ENCODE measurements around the gene RPP25L.

RPP25L gene

DNA sequence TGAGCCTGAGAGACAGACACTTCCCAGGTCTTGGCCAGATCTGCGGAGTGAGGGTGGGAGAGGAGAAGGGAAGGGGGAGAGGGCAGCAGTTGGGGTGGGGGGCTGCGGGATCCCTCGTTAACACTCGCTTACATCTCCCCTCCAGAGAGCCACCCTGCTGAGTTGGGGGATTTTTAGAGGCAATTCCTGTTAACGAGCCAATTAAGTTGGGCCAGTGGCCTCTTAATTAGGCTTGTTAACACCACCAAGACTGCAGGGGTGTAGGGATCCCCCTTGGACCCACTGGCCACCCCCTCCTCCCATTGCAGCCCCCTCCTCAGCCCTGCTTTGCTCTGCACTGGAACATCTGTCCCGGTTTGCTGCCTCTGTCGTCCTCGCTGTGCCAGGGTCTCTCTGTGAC is 46.0 kb downstream of the RPP25L start:
- TF ChIP-seq GATA2 (IDR thresholded peaks at IDR 0.05; ENCODE audit: low read depth, low read length) (no peak), GATA3 (IDR thresholded peaks at IDR 0.05; ENCODE audit: low read depth, low read length) (no peak)

DNA sequence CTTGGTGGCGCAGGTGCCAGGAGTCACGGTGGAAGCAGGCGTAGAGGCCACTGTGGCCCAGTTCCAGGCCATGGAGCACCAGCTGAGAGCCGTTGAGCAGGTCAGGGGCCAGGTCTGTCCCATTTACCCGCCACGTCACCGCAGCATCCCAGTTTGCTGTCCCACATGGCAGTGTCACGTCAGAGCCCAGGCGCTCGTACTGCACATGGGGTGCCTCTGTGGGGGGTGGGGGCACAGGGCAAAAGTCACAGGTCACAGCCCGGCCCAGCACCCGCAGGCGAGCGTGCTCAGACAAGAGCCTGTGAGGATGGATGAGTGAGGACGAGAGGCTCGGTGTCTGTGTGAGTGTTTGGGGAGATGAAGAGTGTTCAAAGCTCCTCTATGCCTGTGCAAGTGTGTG is 47.3 kb downstream of the RPP25L start:
- TF ChIP-seq GATA3 (IDR thresholded peaks at IDR 0.05; ENCODE audit: low read depth, low read length) = no peak
- TF ChIP-seq GATA2 (IDR thresholded peaks at IDR 0.05; ENCODE audit: low read depth, low read length) = no peak

DNA sequence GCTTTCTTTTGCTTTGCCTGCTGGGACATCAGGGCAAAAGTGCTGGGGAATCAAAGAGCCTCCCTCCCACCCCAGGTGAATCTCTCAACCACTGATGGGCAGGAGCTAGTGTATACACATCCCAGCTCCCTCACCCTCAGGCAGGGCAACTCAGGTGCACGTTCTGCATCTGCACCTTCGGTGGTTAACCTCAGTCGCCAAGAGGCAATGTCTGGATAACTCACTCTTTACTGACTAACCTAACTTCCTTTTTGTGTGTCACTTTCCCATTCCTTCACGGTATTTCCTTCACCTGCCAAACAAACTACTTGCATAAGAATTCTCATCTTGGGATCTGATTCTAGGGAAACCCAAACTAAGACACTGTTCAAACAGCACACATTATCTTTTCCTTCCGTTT is 48.6 kb downstream of the RPP25L start:
- no peak for TF ChIP-seq GATA2 (IDR thresholded peaks at IDR 0.05; ENCODE audit: low read depth, low read length)
- TF ChIP-seq GATA3 (IDR thresholded peaks at IDR 0.05; ENCODE audit: low read depth, low read length) = no peak

DNA sequence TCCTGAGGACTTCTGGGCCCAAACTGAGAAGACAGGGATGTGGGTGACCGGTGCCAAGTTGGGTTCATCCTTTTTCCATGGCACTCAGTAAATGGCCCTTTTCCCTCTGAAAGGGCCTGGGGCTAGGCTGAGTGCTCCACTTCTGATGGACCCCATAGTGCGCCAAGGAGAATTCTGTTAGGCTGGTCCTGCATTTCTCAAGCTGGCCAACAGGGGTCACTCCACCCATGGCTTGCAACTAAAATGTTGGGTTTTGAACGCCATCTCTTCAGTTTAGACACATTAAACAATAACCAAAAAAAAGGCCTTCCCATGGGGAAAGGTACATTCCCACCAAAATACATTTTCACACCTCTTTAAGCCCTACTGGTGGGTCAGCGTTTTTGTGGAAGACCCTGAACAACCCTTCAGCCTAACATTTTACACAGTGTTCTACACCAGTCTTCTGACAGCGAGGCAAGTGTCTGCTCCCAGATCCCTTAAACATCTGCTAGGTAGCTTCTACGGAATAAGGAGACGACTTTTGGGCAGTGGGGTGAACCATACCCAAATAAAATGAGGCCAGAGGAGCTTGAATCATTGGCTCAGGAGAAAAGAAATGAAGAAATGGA is 49.7 kb downstream of the RPP25L start:
- TF ChIP-seq GATA2 (IDR thresholded peaks at IDR 0.05; ENCODE audit: low read depth, low read length) (no peak), GATA3 (IDR thresholded peaks at IDR 0.05; ENCODE audit: low read depth, low read length) (no peak)

DNA sequence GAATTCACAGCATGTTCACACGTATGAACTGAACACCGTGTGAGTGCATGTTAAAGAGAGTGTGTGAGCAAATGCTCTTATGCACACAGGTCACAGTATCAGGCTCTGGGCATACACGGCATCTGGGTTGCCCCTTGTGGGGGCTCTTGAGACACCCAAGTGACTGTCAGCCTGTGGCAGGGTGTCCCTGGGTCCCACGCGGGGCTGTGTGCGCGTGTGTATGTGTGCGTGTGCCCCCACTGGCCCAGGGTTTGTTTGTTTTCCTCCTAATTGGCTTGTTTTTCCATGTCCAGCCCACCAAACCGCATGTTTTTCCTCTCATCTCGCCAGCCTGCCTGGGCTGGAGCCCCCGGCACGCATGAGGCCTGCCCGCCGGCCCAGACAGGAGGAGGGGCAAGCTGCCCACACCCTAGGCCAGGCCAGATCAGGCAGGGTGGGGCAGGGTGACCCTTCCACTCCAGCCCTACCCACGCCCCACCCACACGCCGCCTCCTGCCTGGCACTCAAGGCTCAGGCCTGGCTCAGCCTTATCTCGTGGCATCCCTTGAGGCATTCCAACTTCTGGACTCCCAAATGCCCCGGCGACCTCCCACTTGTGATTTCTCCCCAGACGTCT is 51.2 kb downstream of the RPP25L start:
- TF ChIP-seq GATA2 (IDR thresholded peaks at IDR 0.05; ENCODE audit: low read depth, low read length) (0 out of 2 replicates have a peak, but pooled peaks have one; percentile 15), GATA3 (IDR thresholded peaks at IDR 0.05; ENCODE audit: low read depth, low read length) (no peak)
